HG02840 (cell line): ENCODE measurements around the gene ARHGAP21.
"Not testable (repeated sequence)": the region's sequence is repeated elsewhere in the genome, so short reads cannot be mapped to it uniquely, and the experiment has no call there.

ENCODE experiments used
- ATAC-seq: cut with Tn5 transposase; IDR thresholded peaks from one replicate; pipeline ENCODE4 v1.9.1; 2021; ENCODE audit warnings: mild to moderate bottlenecking, moderate library complexity, moderate number of reproducible peaks; ENCODE audit not compliant: unreplicated experiment, low FRiP score

ARHGAP21 gene

DNA sequence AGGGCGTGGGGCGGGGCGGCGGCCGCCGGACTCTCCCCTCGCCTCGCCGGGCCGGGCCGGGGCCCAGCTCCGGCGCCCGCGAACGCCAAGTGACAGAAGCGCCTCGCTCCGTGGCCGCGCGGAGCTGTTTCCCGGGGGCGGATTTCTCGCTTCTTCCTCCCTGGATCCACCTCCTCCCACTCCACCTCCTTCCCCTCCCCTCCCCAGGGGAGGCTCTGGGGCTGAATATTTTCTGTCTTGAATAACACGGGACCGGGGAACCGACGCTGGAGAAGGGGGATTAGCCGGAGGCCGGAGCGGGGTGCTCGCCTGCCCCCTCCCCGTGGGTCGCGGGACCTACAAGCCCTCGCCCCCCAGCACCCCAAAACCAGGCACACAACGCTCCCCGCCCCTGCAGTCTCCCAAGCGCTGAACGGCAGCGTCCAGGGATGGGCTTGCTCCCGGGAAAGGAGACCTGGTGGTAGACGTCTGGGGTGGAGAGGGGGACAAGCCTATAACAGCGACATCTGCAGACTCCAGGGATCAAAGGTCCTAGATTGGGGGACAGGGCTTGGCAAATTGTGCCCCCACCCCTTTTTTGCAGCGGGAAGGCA is at the start of gene ARHGAP21:
TSS of gene ARHGAP21 (minus strand) at position 100 of the 593 bp plus-strand sequence. CDS start 1,988 bp downstream, outside the sequence.
- ATAC-seq: no peak

DNA sequence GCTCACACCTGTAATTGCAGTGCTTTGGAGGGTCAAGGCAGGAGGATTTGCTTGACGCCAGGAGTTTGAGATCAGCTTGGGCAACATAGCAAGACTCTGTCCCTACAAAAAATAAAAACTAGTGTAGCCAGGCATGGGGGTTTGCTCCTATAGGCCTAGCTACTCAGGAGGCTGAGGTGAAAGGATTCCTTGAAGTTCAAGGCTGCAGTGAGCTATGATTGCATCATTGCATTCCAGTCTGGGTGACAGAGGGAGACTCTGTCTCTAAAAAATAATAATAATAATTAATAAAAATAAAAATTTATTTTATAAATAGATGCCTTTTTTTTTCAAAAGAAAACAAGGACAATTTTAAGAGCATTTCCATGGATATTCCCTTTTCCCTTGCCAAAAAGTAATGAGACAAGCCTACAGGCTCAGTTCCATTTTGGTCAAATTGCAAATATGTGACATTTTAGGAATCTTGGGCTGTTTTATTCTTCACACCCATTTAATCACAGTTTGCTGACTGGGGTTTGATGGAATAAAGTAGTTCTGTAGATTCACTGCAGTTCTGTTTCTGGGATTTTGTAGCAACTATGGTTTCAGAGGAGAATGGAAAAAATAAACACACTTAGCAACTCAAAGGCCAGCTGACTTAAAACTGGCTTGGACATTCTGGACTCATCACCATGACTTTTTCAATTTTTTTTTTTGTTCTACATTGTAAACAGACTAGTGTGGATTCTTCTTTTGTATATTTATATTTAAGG is 48.4 kb upstream of the ARHGAP21 start:
- ATAC-seq: no peak

DNA sequence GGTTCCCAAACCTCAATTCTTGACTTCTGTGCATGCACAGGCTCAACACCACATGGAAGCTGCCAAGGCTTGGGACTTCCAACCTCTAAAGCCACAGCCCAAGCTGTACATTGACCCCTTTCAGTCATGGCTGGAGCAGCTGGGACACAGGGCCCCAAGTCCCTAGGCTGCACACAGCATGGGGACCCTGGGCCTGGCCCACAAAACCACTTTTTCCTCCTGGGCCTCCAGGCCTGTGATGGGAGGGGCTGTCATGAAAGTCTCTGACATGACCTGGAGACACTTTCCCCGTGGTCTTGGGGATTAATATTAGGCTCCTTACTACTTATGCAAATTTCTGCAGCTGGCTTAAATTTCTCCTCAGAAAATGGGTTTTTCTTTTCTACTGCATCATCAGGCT is 41.3 kb upstream of the ARHGAP21 start:
- not testable (repeated sequence) for ATAC-seq

DNA sequence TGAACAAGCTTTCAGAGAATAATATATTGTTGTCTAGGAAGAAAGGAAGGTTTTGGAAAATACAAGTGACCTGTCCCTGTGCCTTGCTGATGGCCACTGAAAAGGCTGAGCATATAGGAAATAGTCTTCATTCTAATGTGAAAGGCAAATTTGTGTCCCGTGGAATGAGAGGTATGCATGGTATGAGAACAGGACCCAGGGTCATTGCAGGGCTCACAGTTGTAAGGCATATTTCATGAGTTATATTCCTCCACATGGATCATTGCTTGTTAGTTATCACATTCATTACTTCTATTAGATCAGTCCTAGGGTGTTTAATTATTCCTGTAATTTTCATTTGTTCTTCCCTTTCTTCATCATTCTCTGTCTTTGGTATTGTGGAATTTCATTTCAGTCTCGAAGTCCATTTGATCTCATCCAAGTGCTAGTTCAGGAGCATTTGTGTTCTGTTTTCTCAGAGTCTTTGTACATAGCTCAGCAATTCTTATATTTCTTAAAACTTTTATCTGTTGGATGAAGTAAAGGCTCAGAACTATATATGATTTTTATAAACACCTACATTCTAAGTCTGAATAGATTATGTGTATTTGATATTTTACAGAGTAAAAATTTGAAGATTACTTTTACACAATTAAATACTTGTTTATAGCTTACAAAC is 39.4 kb upstream of the ARHGAP21 start:
- ATAC-seq: no peak

DNA sequence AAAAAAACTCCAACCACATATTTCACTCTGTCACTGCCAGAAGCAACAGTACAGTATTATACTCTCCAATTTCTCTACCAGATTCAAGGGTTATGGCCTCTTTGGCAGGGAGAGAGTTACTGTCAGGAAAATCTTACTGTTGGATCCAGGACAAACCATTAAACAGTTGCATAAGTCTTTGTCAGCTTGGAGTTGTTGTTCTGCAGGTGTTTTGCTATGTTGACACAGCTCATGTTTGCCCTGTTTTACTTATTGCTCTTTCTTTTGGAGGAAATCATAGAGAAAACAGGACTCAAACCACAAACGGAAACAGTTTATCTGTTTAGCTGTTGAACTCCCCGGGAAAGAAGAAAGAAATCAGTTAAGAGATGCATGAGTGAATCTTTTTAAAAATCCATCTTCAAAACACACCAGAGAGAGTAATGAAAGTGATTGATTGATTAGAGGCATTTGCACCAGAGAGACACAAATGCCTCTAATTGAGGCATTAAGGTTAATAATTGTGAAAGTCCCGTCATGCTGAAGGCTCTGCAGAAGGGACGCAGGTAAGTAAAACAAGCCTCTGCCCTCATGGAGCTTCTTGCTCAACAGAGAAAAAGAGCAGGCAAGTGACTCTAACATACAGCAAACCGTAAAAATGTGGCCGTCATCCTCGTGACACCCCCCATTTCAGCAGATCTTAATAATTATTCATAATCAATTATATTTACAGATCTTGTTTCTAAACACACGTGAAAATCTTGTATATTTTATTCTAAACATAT is 38.7 kb upstream of the ARHGAP21 start:
- no peak for ATAC-seq

DNA sequence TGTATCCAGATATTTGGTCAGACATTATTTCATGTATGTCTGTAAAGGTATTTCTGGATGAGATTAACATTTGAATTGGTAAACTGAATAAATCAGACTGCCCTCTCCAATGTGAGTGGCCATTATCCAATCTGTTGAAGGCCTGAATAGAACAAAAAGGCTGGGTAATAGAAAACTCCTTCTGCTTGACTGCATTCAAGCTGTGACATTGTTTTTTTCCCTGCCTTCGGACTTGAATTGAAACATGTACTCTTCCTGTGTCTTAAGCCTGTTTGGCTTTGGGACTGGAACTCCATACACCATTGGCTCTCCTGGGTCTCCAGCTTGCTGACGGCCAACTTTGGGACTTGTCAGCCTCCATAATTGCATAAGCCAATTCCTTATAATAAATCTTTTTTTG is 36.0 kb upstream of the ARHGAP21 start:
- no peak for ATAC-seq

DNA sequence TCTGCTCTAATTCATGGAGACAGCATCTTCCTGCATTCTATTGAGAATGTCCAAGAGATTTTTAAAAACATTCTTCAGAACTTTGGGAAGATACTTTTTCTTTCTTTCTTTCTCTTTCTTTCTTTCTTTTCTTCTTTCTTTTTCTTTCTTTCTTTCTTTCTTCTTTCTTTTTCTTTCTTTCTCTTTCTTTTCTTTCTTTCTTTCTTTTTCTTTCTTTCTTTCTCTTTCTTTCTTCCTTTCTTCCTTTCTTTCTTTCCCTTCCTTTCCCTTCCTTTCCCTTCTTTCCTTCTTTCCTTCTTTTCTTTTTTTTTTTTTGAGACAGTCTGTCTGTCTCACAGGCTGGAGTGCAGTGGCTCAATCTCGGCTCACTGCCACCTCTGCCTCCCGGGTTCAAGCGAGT is 34.6 kb upstream of the ARHGAP21 start:
- not testable (repeated sequence) for ATAC-seq

DNA sequence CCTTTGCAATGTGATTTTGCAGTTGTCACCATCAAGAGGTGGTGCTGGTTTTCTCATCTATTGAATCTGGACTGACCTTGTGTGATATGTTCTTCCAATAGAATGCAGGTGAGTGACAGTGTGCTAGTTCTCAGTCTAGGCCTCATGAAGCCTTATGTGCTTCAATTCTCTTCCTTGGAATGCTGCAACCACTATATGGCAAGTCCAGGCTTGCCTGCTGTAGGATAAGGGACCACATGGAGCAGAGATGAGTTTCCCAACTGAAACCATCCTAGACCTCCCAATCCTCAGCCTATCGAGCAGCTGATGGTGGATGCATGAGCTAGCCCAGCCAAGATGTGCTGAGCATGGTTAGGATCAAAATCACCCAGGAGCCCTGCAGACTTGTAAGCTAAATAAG is 32.6 kb upstream of the ARHGAP21 start:
- no peak for ATAC-seq

DNA sequence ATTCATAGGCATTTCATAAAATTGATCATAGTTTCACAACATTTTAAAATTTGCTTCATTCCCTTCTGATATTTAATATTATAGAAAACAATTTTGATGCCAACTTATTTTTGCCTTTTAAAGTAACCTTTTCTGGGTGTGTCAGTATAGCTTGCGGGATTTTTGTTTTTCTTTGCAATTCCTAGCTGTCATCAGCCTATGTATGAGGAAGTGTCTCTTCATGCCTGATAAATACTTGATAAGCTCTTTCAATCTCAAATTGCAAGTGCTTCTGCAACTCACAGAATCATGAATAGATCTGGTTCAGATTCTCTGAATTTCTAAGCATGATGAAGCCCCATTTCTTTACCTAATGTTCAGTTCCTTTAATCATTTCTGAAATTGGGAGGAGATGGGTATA is 28.0 kb upstream of the ARHGAP21 start:
- no peak for ATAC-seq

DNA sequence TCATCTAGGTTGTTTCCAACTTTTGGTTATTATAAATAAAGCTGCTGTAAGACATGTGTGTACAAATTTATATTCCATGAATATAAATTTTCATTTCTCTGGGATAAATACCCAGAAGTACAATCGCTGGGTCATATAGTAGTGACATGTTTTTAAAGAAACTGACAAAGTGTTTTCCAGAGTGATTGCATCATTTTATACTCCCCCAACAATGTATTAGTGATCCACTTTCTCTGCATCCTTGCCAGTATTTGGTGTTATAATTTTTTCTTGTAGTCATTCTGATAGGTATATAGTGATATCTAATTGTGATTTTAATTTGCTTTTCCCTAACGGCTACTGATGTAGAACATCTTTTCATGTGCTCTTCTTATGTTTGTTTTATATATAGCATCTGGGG is 27.0 kb upstream of the ARHGAP21 start:
- no peak for ATAC-seq

DNA sequence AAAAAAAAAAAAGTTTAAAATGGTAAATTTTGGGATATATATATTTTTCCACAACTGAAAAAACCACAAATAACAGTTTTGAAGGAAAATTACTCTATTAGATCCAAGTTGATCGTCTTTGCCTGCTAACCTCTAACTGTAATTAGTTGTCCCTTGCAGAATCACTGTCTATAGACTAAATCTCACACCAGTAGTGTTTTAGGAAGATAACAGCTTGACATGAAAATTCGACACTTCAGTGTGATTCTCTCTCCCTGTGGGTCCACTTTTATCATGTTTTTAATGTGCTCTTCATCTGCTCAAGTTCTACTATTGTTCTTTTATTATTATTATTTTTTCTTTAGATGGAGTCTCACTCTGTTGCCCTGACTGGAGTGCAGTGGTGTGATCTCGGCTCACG is 24.5 kb upstream of the ARHGAP21 start:
- no peak for ATAC-seq

DNA sequence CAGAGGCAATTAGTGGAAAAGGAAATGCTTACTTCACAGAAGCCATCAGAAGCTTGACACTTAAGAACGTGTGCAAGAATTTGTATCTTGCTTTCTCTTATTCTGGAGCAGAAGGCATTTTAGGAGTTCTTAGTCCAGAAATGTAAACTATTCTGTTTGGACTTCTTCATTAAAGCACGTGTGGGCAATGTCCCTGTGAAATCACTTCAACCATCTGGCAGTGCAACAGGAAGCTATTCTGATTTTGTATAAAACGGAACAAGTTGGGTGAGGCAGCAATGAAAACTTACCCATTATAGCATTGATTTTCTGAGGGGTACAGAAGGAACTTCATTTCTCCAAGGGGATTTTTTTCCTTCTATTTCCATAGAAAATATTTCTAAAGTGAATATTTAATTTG is 21.3 kb upstream of the ARHGAP21 start:
- no peak for ATAC-seq

DNA sequence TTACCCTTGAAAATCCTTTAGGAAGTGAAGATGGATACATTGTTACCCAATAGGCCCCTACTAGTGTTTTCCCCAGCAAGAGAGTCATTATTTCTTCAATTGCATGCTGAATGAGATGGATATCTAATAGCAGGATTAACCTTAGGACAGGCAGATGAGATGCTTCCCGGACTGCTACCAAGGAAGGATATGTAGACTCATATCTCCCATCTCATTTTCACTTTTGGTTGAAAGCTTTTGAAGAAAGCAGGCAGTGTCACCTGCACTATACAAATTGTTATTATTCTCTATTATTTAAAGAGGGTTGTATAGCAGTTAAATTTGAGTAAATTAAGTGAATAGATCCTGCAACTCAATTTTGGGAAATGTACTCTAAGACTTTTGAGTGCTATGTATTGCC is 17.0 kb upstream of the ARHGAP21 start:
- no peak for ATAC-seq

DNA sequence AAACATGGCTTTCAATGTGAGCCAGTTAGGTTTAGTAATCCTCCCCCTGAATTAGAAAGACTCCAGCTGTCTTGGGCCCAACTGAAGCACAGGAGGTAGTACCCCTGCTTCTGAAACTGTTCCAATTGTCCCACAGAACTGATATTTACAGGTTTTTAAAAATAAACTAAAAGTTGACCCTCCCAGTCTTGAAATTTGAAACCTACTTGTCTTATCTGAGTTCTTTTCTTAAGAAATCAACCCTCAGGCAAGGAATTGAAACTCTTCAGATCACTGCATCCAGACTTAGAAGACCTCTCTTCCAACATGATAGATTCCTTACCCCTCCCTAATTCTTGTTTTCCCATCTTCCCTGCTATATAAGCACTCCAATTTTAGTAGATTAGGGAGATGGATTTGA is 13.3 kb upstream of the ARHGAP21 start:
- no peak for ATAC-seq

DNA sequence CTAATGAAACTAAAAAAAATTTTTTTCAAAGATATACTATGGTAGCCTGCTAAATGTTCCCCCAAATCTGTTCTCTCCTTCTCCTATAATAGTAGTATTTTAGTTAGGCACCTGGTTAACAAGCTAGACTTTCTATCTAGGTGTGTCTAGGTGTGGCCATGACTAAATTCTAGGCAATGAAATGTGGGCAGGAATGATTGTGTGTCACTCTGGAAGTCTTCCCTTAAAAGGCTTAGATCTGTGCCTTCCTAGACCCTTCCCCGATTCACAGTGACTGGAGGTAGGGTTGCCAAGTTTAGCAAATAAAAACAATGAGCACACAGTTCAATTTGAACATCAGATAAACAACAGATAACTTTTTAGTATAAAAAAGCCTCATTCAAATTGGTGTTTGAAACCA is 8.3 kb upstream of the ARHGAP21 start:
- no peak for ATAC-seq

DNA sequence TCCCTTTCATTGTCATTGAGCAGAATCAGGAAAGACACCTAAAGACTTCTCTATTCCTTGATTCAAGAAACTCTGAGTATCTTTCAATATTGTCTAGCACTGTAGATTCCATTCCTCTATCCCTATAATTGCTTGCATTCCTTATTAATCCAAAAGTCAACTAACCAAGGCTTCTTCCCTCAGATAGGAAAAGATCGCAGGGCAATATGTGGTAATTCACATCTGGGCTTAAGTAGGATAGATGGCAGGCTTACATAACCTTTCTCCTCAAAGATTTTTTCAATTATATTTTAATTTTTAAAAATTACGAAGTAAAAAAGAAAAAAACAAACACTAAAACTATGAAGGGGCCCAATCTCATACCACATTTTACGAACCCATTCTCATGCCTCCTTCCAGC is 7.1 kb upstream of the ARHGAP21 start:
- no peak for ATAC-seq

DNA sequence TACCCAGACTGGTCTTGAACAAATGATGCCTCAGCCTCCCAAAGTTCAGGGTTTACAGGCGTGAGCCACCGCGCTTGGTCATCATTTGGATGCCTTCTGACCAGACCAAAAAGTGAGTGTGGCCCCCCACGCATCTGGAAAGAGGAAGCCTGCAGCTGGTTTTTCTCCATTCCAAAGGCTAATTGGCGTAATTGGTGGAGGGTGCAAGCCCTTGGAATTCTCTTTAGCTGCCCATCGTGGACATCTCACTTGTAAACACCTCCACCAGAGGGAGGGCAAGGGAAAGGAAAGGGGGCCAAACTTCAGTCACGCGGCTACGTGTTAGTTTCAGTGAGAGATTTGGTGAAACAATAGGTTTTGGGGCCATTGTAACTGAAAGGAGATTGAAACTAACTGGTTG is 4.1 kb upstream of the ARHGAP21 start:
- no peak for ATAC-seq

DNA sequence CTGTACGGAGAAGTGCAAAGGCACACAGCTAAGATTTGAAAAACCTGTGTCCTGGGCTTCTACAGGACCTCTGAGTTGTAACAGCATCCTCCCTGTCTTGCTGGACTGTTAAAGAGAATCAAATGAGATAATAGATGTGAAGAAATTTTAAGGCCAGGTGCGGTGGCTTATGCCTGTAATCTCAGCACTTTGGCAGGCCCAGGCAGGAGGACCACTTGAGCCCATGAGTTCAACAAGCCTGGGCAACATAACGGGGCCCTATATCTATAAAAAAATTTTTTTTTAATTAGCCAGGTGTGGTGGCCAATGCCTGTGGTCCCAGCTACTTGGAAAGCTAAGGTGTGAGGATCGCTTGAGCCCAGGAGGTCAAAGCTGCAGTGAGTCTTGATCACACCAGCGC is 2.9 kb upstream of the ARHGAP21 start:
- no peak for ATAC-seq

DNA sequence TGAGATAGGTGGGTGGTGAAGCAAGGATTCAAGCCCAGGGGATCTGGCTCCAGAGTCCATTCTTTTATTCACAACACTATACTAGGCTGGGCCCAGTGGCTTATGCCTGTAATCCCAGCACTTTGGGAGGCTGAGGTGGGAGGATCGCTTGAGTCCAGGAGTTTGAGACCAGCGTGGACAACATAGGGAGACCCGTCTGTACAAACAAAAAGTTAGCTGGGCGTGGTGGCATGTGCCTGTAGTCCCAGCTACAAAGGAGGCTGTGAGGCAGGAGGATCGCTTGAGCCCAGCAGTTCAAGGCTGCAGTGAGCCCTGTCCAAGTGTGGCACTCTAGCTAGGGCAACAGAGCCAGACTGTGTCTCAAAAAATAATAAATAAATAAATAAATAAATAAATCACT is 2.3 kb upstream of the ARHGAP21 start:
- not testable (repeated sequence) for ATAC-seq

DNA sequence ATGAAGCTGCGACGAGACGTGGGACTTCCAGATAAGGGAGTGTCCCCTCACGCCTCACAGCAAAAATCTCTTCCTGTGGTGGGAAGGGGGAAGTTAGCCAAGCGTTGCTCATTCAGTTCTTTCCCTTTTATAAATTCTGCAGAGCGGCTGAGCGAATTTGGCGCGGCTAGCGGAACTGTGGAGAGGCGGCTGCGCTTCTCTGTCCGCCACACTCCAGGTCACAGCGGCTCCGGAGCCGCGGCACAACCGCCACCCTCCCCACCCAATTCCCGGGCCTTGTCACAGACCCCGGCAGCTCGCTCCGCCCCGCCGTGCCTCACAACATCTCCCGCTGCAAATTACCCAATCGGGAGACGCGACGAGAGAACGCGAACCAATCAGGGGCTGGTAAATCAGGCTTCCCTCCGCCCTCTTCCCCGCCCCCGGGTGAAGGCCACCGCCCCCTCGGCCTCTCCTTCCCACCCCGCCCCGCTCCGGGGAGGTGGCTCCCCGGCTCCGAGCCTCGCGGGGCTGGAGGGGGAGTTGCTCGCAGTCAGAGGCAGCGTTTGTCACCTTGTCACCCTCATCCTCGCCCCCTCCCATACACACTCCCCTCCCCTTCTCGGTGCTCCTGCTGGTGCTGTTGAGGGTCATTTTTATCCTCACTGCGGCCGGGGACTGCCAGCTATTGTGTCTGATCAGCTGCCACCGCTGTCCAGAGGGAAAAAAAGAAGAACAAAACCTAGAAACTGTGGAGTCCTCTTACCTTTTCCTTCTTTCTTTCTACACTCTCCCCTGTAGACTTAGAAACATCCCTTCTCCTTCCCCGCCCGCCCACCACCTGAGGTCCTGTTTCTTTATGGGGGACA is 918 bp upstream of the ARHGAP21 start:
- ATAC-seq: peak; percentile 87
